HepG2 (cell line): Measurements from ENCODE around the gene PTGR1. TPM values are rescaled to one million over a fixed set of nuclear protein-coding genes. Genes with fewer than 3 reads are reported as not detected.

Experiments
- ATAC-seq: fragments of 200-7000 bp; cut with Tn5 transposase; 3 replicates; pipeline ENCODE4 v1.9.1; 2020; ENCODE audit warnings: mild to moderate bottlenecking, moderate library complexity
- BruUV-seq: library from RNA; stranded (reverse); fragments of 400-500 nt; replicated peaks from 2 replicates; lab custom pipeline; 2021; lab: Mats Ljungman, UMichigan
- CTCF ChIA-PET: fragments of 300-600 bp; formaldehyde crosslinking; extraction: SDS; loops from one replicate; lab custom pipeline; 2021; ENCODE audit warnings: low total read pairs, inconsistent platforms, low intra/inter-chr PET ratio; lab: Yijun Ruan, JAX
- POLR2A ChIA-PET: fragments of 350-600 bp; sonication (Branson Sonifier 250); formaldehyde crosslinking; loops from one replicate; lab custom pipeline; 2020; ENCODE audit warnings: antibody characterized with exemption, inconsistent platforms; lab: Yijun Ruan, JAX
- DNase-seq: peaks from one replicate; pipeline ENCODE4 v3.0.0-alpha.2; 2015; ENCODE audit warnings: low spot score
- FAIRE-seq: peaks from 3 replicates; lab custom pipeline; 2011; peaks lifted over from hg19 to GRCh38; lab: Jason Lieb, UNC
- H2AFZ ChIP-seq: one replicate; pipeline ENCODE4 v1.6.1; 2011; ENCODE audit warnings: low read length, inconsistent platforms
- H3K27ac ChIP-seq: fragments of 300-600 bp; 3 replicates; pipeline ENCODE4 v1.8.0; 2011; ENCODE audit warnings: mixed run types, mild to moderate bottlenecking, mixed read lengths, low read length, inconsistent platforms; ENCODE audit not compliant: insufficient read depth; ENCODE audit errors: extremely low read length
- H3K27me3 ChIP-seq, 2 experiments: fragments of 200-600 bp in 1 of 2; 2 replicates in 1 of 2; 3 replicates in 1 of 2; pipeline versions ENCODE4 v1.6.0 to v1.8.0; 2011; ENCODE audit warnings: low read length in 2 of 2, mild to moderate bottlenecking in 2 of 2, moderate library complexity in 2 of 2, inconsistent platforms in 1 of 2; ENCODE audit not compliant: insufficient read depth in 2 of 2, control insufficient read depth in 1 of 2
- H3K36me3 ChIP-seq, 2 experiments: fragments of 200-600 bp in 1 of 2; replicated peaks in 1 of 2; 2 replicates in 1 of 2; 3 replicates in 1 of 2; pipeline versions ENCODE4 v1.5.1 to v1.8.0; 2011; ENCODE audit warnings: low read length in 2 of 2, inconsistent platforms in 1 of 2; ENCODE audit not compliant: insufficient read depth in 2 of 2, control insufficient read depth in 1 of 2
- H3K4me1 ChIP-seq: 2 replicates; pipeline ENCODE4 v1.5.1; 2012; ENCODE audit warnings: low read length, inconsistent platforms; ENCODE audit not compliant: insufficient read depth
- H3K4me2 ChIP-seq: 2 replicates; pipeline ENCODE4 v1.6.0; 2011; ENCODE audit warnings: low read depth, low read length, inconsistent platforms
- H3K4me3 ChIP-seq, 3 experiments: fragments of 200-600 bp in 1 of 3; sonication (generic), shearing (Covaris generic) in 1 of 3; replicated peaks in 1 of 3; 2 replicates each; pipeline ENCODE4 v1.5.1; 2011 to 2016; ENCODE audit warnings: low read length in 3 of 3, inconsistent platforms in 2 of 3, low read depth in 2 of 3, mild to moderate bottlenecking in 2 of 3, control low read depth in 1 of 3, mixed read lengths in 1 of 3; ENCODE audit not compliant: insufficient read depth in 1 of 3
- H3K79me2 ChIP-seq: one replicate; pipeline ENCODE4 v1.6.1; 2011; ENCODE audit warnings: low read length, inconsistent platforms; ENCODE audit not compliant: insufficient read depth
- H3K9ac ChIP-seq: 2 replicates; pipeline ENCODE4 v1.6.0; 2011; ENCODE audit warnings: mild to moderate bottlenecking, low read depth, low read length, inconsistent platforms; ENCODE audit not compliant: insufficient read depth
- H3K9me3 ChIP-seq: 2 replicates; pipeline ENCODE4 v1.5.1; 2012; ENCODE audit warnings: mild to moderate bottlenecking, low read length
- H4K20me1 ChIP-seq: 2 replicates; pipeline ENCODE4 v1.6.0; 2011; ENCODE audit warnings: inconsistent platforms, mild to moderate bottlenecking, low read length, moderate library complexity; ENCODE audit not compliant: insufficient read depth
- ATF4 ChIP-seq, 2 experiments: fragments of 450-650 bp in 1 of 2; sonication (generic) in 1 of 2; formaldehyde crosslinking; IDR thresholded peaks; 2 replicates each; pipeline versions ENCODE4 v1.5.0 to v1.8.0; 2020 to 2022; ENCODE audit warnings: mild to moderate bottlenecking in 1 of 2, missing genetic modification reagents in 1 of 2
- BCLAF1 ChIP-seq: fragments of 450-650 bp; IDR thresholded peaks from 2 replicates; pipeline ENCODE4 v1.6.1; 2017; ENCODE audit warnings: mild to moderate bottlenecking
- BRF2 ChIP-seq: sonication (generic); formaldehyde crosslinking; IDR thresholded peaks from 2 replicates; pipeline ENCODE4 v1.8.1; 2022; ENCODE audit warnings: mild to moderate bottlenecking, missing genetic modification reagents
- EHMT2 ChIP-seq: fragments of 200-600 bp; sonication (generic); IDR thresholded peaks from 2 replicates; pipeline ENCODE4 v1.7.0; 2017; ENCODE audit warnings: antibody characterized with exemption, low read depth, low read length, borderline replicate concordance
- MYPOP ChIP-seq: sonication (generic); formaldehyde crosslinking; IDR thresholded peaks from 2 replicates; pipeline ENCODE4 v1.8.1; 2023; ENCODE audit warnings: mild to moderate bottlenecking, moderate library complexity, missing genetic modification reagents
- PCBP2 ChIP-seq: fragments of 200-400 bp; formaldehyde crosslinking; optimal IDR thresholded peaks from 2 replicates; pipeline ENCODE3; 2018; ENCODE audit warnings: low read length, low read depth; ENCODE audit not compliant: poor library complexity, severe bottlenecking
- RCOR2 ChIP-seq: IDR thresholded peaks from 2 replicates; pipeline ENCODE4 v1.6.1; 2016; ENCODE audit warnings: missing biosample characterization, missing genetic modification reagents
- SIX1 ChIP-seq: sonication (generic); formaldehyde crosslinking; IDR thresholded peaks from 2 replicates; pipeline ENCODE4 v1.4.0; 2020; ENCODE audit warnings: missing genetic modification reagents, borderline replicate concordance
- SP5 ChIP-seq: IDR thresholded peaks from 2 replicates; pipeline ENCODE4 v1.6.1; 2016; ENCODE audit warnings: low read depth, borderline replicate concordance
- YEATS4 ChIP-seq: sonication (generic); formaldehyde crosslinking; IDR thresholded peaks from 2 replicates; pipeline ENCODE4 v1.4.0; 2020; ENCODE audit warnings: missing genetic modification reagents, borderline replicate concordance
- ZSCAN20 ChIP-seq: sonication (generic); formaldehyde crosslinking; IDR thresholded peaks from 2 replicates; pipeline ENCODE4 v1.4.0; 2020; ENCODE audit warnings: missing genetic modification reagents, mild to moderate bottlenecking, borderline replicate concordance
- ZSCAN22 ChIP-seq: sonication (generic); formaldehyde crosslinking; IDR thresholded peaks from 2 replicates; pipeline ENCODE4 v1.4.0; 2020; ENCODE audit warnings: mild to moderate bottlenecking, missing genetic modification reagents
- WGBS: methylation state at CpG from one replicate; pipeline ENCODE4 v1.1.6; 2017; ENCODE audit warnings: low lambda C conversion rate; 5-methylcytosine and 5-hydroxymethylcytosine counted together
- in situ Hi-C: cut with HindIII; loops from 2 replicates; pipeline ENCODE4 v1.10.0; 2017; ENCODE audit warnings: low pct_unique_long_range_greater_than_20kb; ENCODE audit not compliant: extremely low pct_ligation_motif_present
- intact Hi-C: fragments of 100-400 bp; cut with micrococcal nuclease; formaldehyde crosslinking; loops from one replicate; pipeline ENCODE4 v1.10.0; 2022; ENCODE audit not compliant: unreplicated experiment
- polyA plus RNA-seq, 8 experiments: library from polyadenylated mRNA; depleted of rRNA in 3 of 8; stranded (reverse) in 7 of 8; unstranded in 1 of 8; fragments of >200 nt; fragmentation: Illumina TruSeq in 4 of 8; extraction: Trizol in 4 of 8; gene quantifications; 2 replicates each; pipeline versions ENCODE4 v1.2.1 to v1.2.3, GENCODE V29; 2011 to 2016; ENCODE audit warnings: low read depth in 4 of 8, missing spikeins in 1 of 8, mixed read lengths in 1 of 8; ENCODE audit not compliant: insufficient read depth in 1 of 8
- total RNA-seq, 5 experiments: library from RNA; depleted of rRNA; stranded (reverse); fragments of >200 nt; fragmentation: Illumina TruSeq; extraction: Trizol; gene quantifications; 2 replicates each; pipeline ENCODE4 v1.2.3, GENCODE V29; 2016; ENCODE audit warnings: low read depth in 1 of 5
- TF ChIP-seq, protein P1 (sequence below): sonication (generic); formaldehyde crosslinking; IDR thresholded peaks from 2 replicates; pipeline ENCODE4 v1.4.0; 2020; ENCODE audit warnings: mild to moderate bottlenecking, missing genetic modification reagents

PTGR1 gene
- total and polyA plus RNA-seq, 2 of the 13 experiments (the other 11 are each of a cell fraction or from before 2014, with no cell fraction given), result 6.0 to 15.8 TPM

- POLR2A ChIA-PET, result interaction anchor here (0.8 to 2.1 kb wide), 10 partner anchors 15 to 94 kb away, joined by 3 to 18 read pairs (median 6); partner anchors contain the start of gene DNAJC25
- no peaks in the 10 kb centered on the region for H3K27me3 ChIP-seq
- peak overlapping the region; percentile 76 for H3K27ac ChIP-seq
- no peaks in the 10 kb centered on the region for H4K20me1 ChIP-seq
- in situ Hi-C loops, result no loop called here
- peak overlapping the region; percentile 76 for H2AFZ ChIP-seq
- BruUV-seq, result no TSS peak
- H3K9ac ChIP-seq, result peak overlapping the region; percentile 55; the same call in 1 of the 2 replicates
- peaks cover 46% of the 10 kb centered on the region for H3K4me1 ChIP-seq
- peak overlapping the region; percentile 92 for H3K4me2 ChIP-seq
- no peaks in the 10 kb centered on the region for H3K36me3 ChIP-seq
- WGBS, result 3% methylated on average over 16 of the region's 16 CpGs
- CTCF ChIA-PET, result interaction anchor here (2.4 to 2.5 kb wide), 2 partner anchors 23 to 93 kb away, joined by 19 to 27 read pairs; no protein-coding TSS in a partner anchor
- H3K79me2 ChIP-seq, result no peaks in the 10 kb centered on the region
- DNase-seq (peak; percentile 56), ATAC-seq (peak; percentile 69), FAIRE-seq (peak; percentile 80)
- intact Hi-C loops, result loop anchor here (1.0 to 2.0 kb wide), 4 partner anchors 14 to 93 kb away; partner anchors contain the start of gene ZNF483
- peak overlapping the region; percentile 62 to 87 (median 77) for H3K4me3 ChIP-seq
- no peaks in the 10 kb centered on the region for H3K9me3 ChIP-seq
- TF ChIP-seq SP5 (CRISPR knock-in tag) (no peak), RCOR2 (CRISPR knock-in tag) (0 out of 2 replicates have a peak, but pooled peaks have one; percentile 9), PCBP2 (no peak), YEATS4 (CRISPR knock-in tag) (no peak), SIX1 (CRISPR knock-in tag) (0 out of 2 replicates have a peak, but pooled peaks have one; percentile 39), MYPOP (CRISPR knock-in tag) (no peak), BRF2 (CRISPR knock-in tag) (no peak), ZSCAN20 (CRISPR knock-in tag) (no peak), ZSCAN22 (CRISPR knock-in tag) (no peak), EHMT2 (no peak), BCLAF1 (no peak), ATF4 (CRISPR knock-in tag; IDR thresholded peaks at IDR 0.05) (no peak)
- TF ChIP-seq, protein P1, sequence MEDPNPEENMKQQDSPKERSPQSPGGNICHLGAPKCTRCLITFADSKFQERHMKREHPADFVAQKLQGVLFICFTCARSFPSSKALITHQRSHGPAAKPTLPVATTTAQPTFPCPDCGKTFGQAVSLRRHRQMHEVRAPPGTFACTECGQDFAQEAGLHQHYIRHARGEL (CRISPR knock-in tag), result no peak
These were observed 735 bp downstream of the PTGR1 start for GRCh38 chr9:111598733-111599091.
